Measurements from ENCODE around the gene RNASEH2A. TPM values are rescaled to one million over a fixed set of nuclear protein-coding genes. Genes with fewer than 3 reads are reported as not detected.

RNASEH2A gene
- total and polyA plus RNA-seq, 2 of the 13 experiments (the other 11 are each of a cell fraction or from before 2014, with no cell fraction given): 25.1 to 35.8 TPM

GRCh38 chr19:12793290-12794195, 12.8 kb upstream of the RNASEH2A start (continued):
- TF ChIP-seq ZMYM3 (CRISPR knock-in tag; IDR thresholded peaks at IDR 0.05) (no peak), ZNF432 (CRISPR knock-in tag; IDR thresholded peaks at IDR 0.05; ENCODE audit: borderline replicate concordance) (no peak), ZNF619 (CRISPR knock-in tag; IDR thresholded peaks at IDR 0.05) (peak; percentile 64; the same call in 1 of the 2 replicates), ZFAT (CRISPR knock-in tag; conservative IDR thresholded peaks at IDR 0.05) (no peak), SP5 (CRISPR knock-in tag; IDR thresholded peaks at IDR 0.05; ENCODE audit: borderline replicate concordance, low read depth) (peak; percentile 64), THAP11 (CRISPR knock-in tag; IDR thresholded peaks at IDR 0.05) (peak; percentile 73), SNAPC5 (CRISPR knock-in tag; IDR thresholded peaks at IDR 0.05; ENCODE audit: borderline replicate concordance) (no peak), TAF1 (CRISPR knock-in tag; IDR thresholded peaks at IDR 0.05) (peak; percentile 71; the same call in 1 of the 2 replicates), ZNF142 (CRISPR knock-in tag; IDR thresholded peaks at IDR 0.05) (no peak), BRD4 (CRISPR knock-in tag; IDR thresholded peaks at IDR 0.05) (no peak), SMARCC2 (IDR thresholded peaks at IDR 0.05) (no peak), ZNF772 (CRISPR knock-in tag; IDR thresholded peaks at IDR 0.05) (peak; percentile 45; the same call in 1 of the 2 replicates), MATR3 (CRISPR knock-in tag; IDR thresholded peaks at IDR 0.05) (no peak), TP53 (CRISPR knock-in tag; conservative IDR thresholded peaks at IDR 0.05) (no peak), ZNF710 (CRISPR knock-in tag; IDR thresholded peaks at IDR 0.05; ENCODE audit: borderline replicate concordance) (no peak), GATAD1 (CRISPR knock-in tag; IDR thresholded peaks at IDR 0.05) (peak; percentile 66; the same call in 1 of the 2 replicates), NFE2L1 (CRISPR knock-in tag; IDR thresholded peaks at IDR 0.05; ENCODE audit: borderline replicate concordance) (no peak), HES4 (CRISPR knock-in tag; IDR thresholded peaks at IDR 0.05; ENCODE audit: borderline replicate concordance) (peak; percentile 79; the same call in 1 of the 2 replicates), ZNF337 (CRISPR knock-in tag; IDR thresholded peaks at IDR 0.05; ENCODE audit: borderline replicate concordance, low read depth) (no peak)
- TF ChIP-seq, protein P1, sequence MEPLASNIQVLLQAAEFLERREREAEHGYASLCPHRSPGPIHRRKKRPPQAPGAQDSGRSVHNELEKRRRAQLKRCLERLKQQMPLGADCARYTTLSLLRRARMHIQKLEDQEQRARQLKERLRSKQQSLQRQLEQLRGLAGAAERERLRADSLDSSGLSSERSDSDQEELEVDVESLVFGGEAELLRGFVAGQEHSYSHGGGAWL (CRISPR knock-in tag; IDR thresholded peaks at IDR 0.05): peak; percentile 80; the same call in 1 of the 2 replicates
- TF ChIP-seq, protein P2, sequence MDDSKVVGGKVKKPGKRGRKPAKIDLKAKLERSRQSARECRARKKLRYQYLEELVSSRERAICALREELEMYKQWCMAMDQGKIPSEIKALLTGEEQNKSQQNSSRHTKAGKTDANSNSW (CRISPR knock-in tag; IDR thresholded peaks at IDR 0.05; ENCODE audit: borderline replicate concordance): no peak
